Sciatic nerve (tissue), 2 donors: Measurements from ENCODE around the gene SLC26A1. TPM values are rescaled to one million over a fixed set of nuclear protein-coding genes. Genes with fewer than 3 reads are reported as not detected.
"Not testable (repeated sequence)": the region's sequence is repeated elsewhere in the genome, so short reads cannot be mapped to it uniquely, and the experiment has no call there.

Source experiments
- ATAC-seq: fragments of 200-7000 bp; cut with Tn5 transposase; one replicate; pipeline ENCODE4 v1.9.1; 2020; ENCODE audit warnings: mild to moderate bottlenecking, moderate library complexity
- DNase-seq: peaks from one replicate; pipeline ENCODE4 v3.0.0-alpha.2; 2020; ENCODE audit warnings: low spot score
- intact Hi-C: fragments of 100-400 bp; cut with DNase I; formaldehyde crosslinking; loops from one replicate; pipeline ENCODE4 v1.14.2; 2022
- total RNA-seq: library from RNA; stranded (reverse); fragmentation: NEBNext Ultra II Directional; extraction: Animal tissue kit (Norgen Biotek cat#: 25700); gene quantifications from one replicate; pipeline ENCODE4 v1.2.1, GENCODE V29; 2021
- donor health status: DM: no; HTN: no; CAD: no.
- donor health status: DM: no; HTN: no; CAD: no.

Gene SLC26A1
- total RNA-seq, 1 donor from 2014 or later = 0.45 TPM

- ATAC-seq (no peak), DNase-seq (no peak)
- intact Hi-C loops = no loop called here
Measured at GRCh38 chr4:988726-989721, 4.2 kb downstream of the SLC26A1 start.

DNA sequence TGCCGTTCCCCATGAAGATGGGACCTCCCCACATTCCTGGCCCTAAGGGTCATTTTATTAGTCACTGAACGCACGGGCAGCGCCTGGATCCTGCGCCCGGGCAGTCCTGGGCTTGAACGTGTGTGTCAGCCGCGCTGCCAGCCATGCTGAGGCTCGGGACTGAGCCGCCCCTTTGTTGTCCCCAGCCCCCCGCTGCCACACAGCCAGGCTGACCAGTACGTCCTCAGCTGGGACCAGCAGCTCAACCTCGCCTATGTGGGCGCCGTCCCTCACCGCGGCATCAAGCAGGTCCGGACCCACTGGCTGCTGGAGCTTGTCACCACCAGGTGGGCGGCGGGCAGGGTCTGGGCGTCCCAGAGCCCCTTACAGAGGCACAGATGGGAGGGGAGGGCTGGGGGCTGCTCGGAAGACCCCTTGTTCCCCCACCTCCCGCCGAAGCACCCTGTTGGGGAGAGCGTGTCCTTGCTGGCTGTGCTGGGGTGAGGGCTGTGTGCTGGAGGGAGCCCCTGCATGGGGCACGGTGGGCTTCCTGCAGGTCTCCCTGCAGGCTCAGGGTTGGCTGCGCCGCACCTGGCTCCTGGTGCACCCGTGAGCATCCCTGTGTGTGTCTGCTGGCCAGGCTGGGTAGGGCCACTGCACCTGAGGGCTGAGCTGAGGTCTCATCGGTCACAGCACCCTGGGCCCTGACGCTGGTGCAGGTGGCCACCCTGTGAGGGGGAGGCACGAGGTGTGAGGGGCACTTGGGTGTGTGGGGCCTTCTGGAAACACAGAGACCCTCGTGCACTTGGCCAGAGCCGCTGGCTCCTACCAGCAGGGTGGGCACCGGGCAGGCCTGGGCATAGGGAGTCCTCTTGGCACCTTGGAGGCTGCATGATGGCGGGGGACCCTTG is 5.3 kb downstream of the SLC26A1 start:
- ATAC-seq = no peak
- intact Hi-C loops = no loop called here
- DNase-seq = no peak

DNA sequence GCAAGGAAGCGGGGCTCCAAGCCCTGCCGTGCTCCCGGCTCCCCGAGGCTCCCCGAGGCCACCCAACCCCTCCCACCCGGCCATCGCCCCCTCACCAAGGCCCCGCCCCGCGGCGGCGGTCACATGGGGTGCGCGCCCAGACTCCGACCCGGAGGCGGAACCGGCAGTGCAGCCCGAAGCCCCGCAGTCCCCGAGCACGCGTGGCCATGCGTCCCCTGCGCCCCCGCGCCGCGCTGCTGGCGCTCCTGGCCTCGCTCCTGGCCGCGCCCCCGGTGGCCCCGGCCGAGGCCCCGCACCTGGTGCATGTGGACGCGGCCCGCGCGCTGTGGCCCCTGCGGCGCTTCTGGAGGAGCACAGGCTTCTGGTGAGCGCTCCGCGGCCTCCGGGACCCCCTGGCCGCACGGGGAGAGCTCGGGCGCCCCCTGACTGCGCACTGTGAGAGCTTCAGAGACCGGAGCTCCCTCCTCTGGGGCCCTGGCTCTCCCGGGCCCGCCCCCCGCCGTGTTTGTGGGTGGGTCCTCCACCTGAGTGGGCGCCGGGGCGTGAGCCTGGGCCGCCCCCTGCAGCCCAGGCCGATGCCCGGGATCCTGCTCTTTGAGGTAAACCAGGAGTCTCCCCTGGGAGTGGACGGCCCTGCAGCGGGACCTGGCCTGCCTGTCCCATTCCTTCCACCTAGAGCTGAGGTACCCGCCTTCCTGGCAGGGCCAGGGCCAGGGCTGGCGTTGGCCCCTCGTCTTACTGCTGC is 6.2 kb downstream of the SLC26A1 start, which contains the start of gene IDUA:
Gene IDUA (plus strand): TSS at position 166 of the 745 bp plus-strand sequence. CDS start 41 bp downstream, at position 207.
- ATAC-seq = peak; percentile 91
- DNase-seq = peak; percentile 90
- intact Hi-C loops = no loop called here

DNA sequence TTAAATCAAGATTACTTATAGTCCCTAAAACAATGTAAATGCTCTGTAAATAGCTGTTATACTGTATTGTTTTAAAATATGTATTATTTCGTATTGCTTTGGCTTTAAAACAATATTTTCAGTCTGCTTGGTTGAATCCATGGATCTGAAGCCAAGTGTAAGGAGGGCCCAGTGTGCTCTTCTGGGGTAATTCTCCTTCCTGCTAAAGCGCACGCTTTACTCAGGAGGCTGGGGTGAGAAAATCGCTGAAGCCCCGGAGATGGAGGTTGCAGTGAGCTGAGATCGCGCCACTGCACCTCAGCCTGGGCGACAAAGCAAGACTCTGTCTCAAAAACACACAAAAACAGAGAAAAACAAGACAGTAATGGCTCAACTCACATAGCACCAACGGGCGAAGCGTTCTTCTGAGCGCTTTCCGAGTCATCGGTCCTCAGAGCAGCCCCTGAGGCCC is 6.8 kb downstream of the SLC26A1 start:
- intact Hi-C loops = no loop called here
- ATAC-seq = peak; percentile 30

DNA sequence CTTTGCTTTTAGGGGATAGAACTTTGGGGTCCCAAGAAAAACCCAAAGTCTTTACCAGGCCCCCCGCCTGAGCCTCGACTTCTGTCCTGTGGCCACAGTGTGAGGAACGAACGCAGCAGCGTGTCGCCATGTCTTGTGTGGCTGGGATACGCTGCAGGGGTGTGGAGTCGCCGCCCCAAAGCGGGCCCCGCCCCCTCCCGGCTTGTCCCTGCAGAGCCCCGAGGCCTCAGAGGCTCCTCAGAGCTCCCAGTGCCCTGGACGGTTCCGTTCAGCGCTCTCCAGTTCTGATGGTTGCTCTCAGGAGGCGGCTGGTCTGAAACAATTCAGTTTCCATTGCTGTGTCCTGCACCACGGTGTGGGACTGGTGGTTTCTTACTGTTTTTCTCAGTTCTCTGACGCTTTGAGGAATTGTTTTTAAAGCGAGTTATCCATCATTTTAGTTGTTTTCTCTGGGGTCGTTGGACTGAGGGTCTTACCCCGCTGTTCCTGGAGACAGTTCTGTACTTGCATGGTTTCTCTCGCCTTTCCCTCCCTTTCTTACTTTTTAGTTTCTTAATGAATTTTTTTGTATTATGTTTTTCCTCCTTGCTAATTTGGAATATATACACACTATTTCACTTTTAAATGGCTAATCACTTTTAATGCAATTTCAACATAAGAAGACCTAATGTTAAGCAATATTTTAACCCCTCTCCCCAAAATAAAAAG is 7.9 kb downstream of the SLC26A1 start:
- intact Hi-C loops = no loop called here
- ATAC-seq = peak; percentile 68
- no peak for DNase-seq

More for the DNA sequence above, 6.8 kb downstream of the SLC26A1 start:
- no peak for DNase-seq

DNA sequence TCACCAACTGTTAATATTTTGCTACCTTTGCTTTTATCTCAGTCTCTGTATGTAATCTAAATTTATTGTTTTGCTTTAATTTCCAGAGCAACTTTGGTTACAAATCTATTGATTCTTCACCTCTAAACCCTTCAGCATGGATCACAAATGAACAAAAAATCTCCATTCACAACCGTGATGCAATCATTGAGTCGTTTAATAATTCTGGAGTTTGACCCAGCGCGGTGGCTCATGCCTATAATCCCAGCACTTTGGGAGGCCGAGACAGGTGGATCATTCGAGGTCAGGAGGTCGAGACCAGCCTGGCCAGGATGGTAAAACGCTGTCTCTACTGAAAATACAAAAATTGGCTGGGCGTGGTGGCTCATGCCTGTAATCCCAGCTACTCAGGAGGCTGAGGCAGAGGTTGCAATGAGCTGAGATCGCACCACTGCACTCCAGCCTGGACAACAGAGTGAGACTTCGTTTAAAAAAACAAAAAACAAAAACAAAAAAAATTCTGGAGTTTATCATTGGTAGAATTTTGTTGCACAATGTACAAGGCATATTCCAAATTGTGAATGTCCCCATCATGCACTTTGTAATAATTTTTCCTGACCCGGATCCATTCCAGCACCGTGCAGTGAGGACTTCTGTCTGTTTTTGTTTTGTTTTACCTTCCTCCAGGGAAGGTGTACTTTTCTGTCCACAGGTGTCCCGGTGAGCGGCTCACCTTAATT is 8.7 kb downstream of the SLC26A1 start:
- intact Hi-C loops = no loop called here
- ATAC-seq = no peak

DNA sequence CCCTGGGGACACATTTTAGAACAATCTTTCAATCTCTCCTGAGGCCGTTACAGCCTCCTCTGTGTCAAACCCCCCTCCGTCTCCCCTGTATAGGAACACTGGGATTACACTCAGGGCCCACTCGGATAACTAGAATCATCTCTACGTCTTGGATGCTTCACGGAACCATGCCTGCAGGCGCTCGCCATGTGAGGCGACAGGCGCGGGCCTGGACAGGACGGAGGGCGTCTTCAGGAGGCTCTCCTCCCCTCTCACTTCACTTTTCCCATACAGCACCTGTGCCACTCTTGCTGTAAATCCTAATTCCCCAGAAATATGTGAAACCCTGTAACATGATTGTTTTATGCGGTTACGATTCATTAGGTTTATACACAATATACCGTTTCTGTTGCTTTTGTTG is 10.4 kb downstream of the SLC26A1 start:
- no peak for ATAC-seq
- intact Hi-C loops = no loop called here
- DNase-seq = no peak

More for the DNA sequence above, 8.7 kb downstream of the SLC26A1 start:
- no peak for DNase-seq

DNA sequence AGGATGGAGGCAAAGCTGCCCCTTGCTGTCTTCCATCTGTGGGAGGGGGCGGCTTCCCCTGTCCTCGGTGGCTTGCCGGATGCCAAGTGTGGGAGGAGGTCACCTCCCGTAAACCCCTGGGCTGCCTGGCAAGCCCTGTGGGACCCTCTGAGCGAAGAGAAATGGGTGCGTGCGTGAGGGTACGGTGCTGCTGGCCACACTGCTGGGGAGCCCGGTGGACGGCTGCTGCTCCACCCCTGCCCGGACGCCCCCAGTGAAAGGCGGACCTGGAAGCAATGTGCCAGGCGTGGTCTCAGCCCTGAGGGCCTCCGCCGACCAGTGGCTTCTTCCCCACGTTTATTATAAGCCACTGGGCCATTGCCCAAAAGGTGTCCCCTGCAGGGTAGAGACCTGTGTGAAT is 10.9 kb downstream of the SLC26A1 start:
- intact Hi-C loops = no loop called here
- no peak for ATAC-seq
- DNase-seq = no peak

DNA sequence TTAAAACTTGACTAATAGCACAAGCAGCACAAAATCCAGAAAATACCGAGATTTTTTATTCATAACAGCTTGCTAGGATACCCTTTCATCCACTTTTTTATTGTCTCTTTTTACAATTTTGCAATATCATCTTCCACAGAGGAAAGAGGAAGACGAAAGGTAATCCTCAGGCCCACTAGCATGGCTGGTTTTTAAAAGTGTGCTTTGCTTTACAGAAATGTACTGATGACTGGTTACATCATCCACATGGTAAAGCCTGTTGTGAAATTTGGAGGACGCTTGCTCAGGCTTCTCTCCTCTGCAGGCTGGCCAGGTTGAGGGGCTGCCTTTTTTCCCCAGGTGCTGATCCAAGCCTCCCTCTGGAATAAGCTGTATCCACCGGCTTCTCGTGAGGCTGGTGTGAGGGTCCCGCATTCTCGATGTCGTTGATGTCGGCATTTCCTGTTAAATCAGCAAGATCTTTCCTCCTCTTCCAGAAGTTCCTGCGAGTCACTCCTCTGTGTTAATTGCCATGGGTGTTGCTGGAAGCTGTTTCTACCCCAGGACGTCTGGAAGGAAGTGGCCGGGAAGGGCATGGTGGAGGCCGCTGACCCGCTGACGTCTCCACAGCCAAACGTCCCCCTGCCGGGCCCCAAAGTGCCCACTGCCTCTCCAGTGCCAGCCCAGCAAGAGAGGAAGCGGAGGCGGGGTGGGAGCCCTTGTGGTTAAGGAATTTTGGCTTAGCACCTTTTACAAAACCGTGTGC is 14.1 kb downstream of the SLC26A1 start:
- intact Hi-C loops = no loop called here
- no peak for ATAC-seq
- DNase-seq = no peak

DNA sequence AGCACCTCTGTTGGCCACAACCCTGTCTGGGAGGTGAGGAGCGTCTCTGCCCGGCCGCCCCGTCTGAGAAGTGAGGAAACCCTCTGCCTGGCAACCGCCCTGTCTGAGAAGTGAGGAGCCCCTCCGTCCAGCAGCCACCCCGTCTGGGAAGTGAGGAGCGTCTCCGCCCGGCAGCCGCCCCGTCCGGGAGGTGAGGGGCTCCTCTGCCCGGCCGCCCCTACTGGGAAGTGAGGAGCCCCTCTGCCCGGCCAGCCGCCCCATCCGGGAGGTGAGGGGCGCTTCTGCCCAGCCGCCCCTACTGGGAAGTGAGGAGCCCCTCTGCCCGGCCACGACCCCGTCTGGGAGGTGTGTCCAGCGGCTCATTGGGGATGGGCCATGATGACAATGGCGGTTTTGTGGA is 17.2 kb downstream of the SLC26A1 start:
- intact Hi-C loops, ATAC-seq, DNase-seq: not testable (repeated sequence)

DNA sequence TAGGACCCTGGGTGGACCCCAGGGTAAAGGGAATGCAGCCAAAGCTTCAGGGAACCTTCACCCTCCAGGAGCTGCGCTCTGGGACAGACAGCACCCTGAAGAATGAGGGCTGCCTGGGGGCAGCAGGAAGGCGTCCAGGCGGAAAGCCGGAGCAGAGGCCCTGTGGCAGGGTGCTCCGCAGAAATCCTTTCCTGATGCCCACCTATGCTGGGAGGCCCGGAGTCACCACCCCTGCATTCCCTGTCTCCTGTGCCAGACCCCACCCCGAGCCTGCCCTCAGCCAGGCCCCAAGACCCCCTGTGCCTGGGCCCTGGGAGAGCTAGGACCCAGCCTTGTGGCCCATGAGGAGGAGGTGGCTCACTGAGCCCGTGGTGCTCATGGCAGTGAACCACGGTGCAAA is 18.5 kb downstream of the SLC26A1 start:
- no peak for DNase-seq
- intact Hi-C loops = no loop called here
- ATAC-seq = no peak

GRCh38 chr4:973431-974397 is 19.5 kb downstream of the SLC26A1 start, which contains the start of gene DGKQ:
Gene DGKQ, minus strand, starts transcription at chr4:973569. Its CDS starts 87 bp downstream, at chr4:973482.
- DNase-seq (peak; percentile 93), ATAC-seq (peak; percentile 98)
- intact Hi-C loops = no loop called here

DNA sequence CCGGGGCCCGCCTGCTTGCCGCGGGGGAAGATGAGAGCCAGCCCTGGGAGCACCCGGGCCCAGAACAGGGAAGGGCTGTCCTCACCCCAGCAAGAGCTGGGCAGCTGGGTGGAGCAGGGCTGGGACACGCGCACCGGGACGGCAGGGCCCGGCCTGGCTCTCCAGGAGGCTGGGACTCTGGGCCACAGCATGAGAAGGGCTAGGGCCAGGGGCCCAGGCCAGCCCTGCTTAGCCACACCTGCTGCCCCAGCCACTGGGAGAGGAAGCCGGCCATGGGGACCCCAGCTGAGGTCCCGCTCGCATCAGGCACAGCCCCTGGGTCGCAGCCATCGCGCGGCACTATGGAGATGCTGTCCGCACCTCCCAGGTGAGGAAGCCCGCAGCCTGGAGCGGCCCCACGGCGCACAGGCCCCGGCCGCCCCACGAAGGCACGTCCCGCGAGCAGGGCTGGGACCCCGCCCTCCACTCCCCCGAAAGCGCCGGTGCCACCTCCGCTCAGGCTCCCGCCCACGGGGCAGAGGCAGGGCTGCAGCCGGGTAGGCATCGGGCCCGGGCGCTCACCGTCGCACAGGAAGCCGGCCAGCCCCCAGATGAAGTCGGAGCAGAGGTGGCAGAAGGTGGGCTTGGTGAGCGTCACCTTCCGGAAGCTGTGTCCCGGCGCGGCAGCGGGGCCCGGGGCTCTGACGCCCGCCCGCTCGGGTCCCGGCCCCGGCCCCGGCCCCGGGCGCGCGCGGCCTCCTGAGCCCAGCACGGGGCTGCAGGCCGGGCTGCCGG is 20.4 kb downstream of the SLC26A1 start:
- ATAC-seq (peak; percentile 7), DNase-seq (no peak)
- intact Hi-C loops = no loop called here

- DNase-seq (no peak), ATAC-seq (no peak)
- intact Hi-C loops = no loop called here
Measured at GRCh38 chr4:971666-972500, 21.3 kb downstream of the SLC26A1 start.
